Stimulated activated CD8-positive, alpha-beta memory T cell treated with anti-CD3 and anti-CD28 coated beads, Interleukin-7, amount 100 ng/mL, for 4 hours (primary cell): ENCODE results near the gene RAPGEF5.

Source experiments
- DNase-seq, 2 donors: peaks; one replicate each; pipeline ENCODE4 v3.0.0-alpha.2; 2020; ENCODE audit warnings: low read depth in 2 of 2

Gene RAPGEF5

GRCh38 chr7:22377703-22378102 is 20.7 kb upstream of the RAPGEF5 start:
- no peak for DNase-seq

GRCh38 chr7:22375359-22376048 is 18.6 kb upstream of the RAPGEF5 start:
- no peak for DNase-seq

GRCh38 chr7:22373911-22374310 is 17.0 kb upstream of the RAPGEF5 start:
- DNase-seq: no peak

- no peak for DNase-seq
Measured at GRCh38 chr7:22373388-22373787, 16.4 kb upstream of the RAPGEF5 start.

- no peak for DNase-seq
Measured at GRCh38 chr7:22372863-22373262, 15.9 kb upstream of the RAPGEF5 start.

- DNase-seq: no peak
Measured at GRCh38 chr7:22371878-22372277, 14.9 kb upstream of the RAPGEF5 start.

GRCh38 chr7:22364900-22365299 is 7.9 kb upstream of the RAPGEF5 start:
- no peak for DNase-seq

- DNase-seq: no peak
Measured at GRCh38 chr7:22363756-22364422, 6.9 kb upstream of the RAPGEF5 start.

- DNase-seq: no peak
Measured at GRCh38 chr7:22361795-22362194, 4.8 kb upstream of the RAPGEF5 start.

GRCh38 chr7:22361320-22361719 is 4.4 kb upstream of the RAPGEF5 start:
- no peak for DNase-seq

GRCh38 chr7:22358820-22359697 is 2.1 kb upstream of the RAPGEF5 start:
- no peak for DNase-seq

GRCh38 chr7:22357311-22358175 is 589 bp upstream of the RAPGEF5 start:
- DNase-seq: no peak

- DNase-seq: no peak
Measured at GRCh38 chr7:22356010-22356691, 803 bp downstream of the RAPGEF5 start.

GRCh38 chr7:22355620-22356009 is 1.3 kb downstream of the RAPGEF5 start:
- DNase-seq: no peak

GRCh38 chr7:22354462-22354861 is 2.5 kb downstream of the RAPGEF5 start:
- DNase-seq: no peak

- DNase-seq: no peak
Measured at GRCh38 chr7:22352887-22353286, 4.1 kb downstream of the RAPGEF5 start.

- DNase-seq: no peak
Measured at GRCh38 chr7:22351878-22352277, 5.1 kb downstream of the RAPGEF5 start.

GRCh38 chr7:22351329-22351692 is 5.6 kb downstream of the RAPGEF5 start:
- DNase-seq: no peak

GRCh38 chr7:22350466-22351328 is 6.3 kb downstream of the RAPGEF5 start:
- no peak for DNase-seq

- DNase-seq: no peak
Measured at GRCh38 chr7:22348379-22348778, 8.6 kb downstream of the RAPGEF5 start.
